Stimulated activated CD8-positive, alpha-beta memory T cell treated with anti-CD3 and anti-CD28 coated beads, Interleukin-2, amount 100 ng/mL, for 1 hour (primary cell): ENCODE results near the gene ZG16B.

ENCODE experiments used
- DNase-seq, 2 donors: peaks; one replicate each; pipeline ENCODE4 v3.0.0-alpha.2; 2020; ENCODE audit warnings: low read depth in 2 of 2

Gene ZG16B

GRCh38 chr16:2829501-2830354 lies at the start of gene ZG16B:
TSS of gene ZG16B (plus strand) at chr16:2830303. CDS start at chr16:2830442, 139 bp downstream.
- no peak for DNase-seq

GRCh38 chr16:2782583-2783351 lies 47.3 kb upstream of the ZG16B start:
- DNase-seq: no peak

- no peak for DNase-seq
Measured at GRCh38 chr16:2783581-2784357, 46.3 kb upstream of the ZG16B start.

GRCh38 chr16:2784358-2785100 lies 45.6 kb upstream of the ZG16B start:
- DNase-seq: no peak

GRCh38 chr16:2785101-2785991 lies 44.8 kb upstream of the ZG16B start:
- DNase-seq: no peak

- no peak for DNase-seq
Measured at GRCh38 chr16:2786061-2786825, 43.9 kb upstream of the ZG16B start.

- no peak for DNase-seq
Measured at GRCh38 chr16:2786826-2787151, 43.3 kb upstream of the ZG16B start.

- DNase-seq: no peak
Measured at GRCh38 chr16:2787406-2787805, 42.7 kb upstream of the ZG16B start, which contains the start of gene PRSS33. TSS of gene PRSS33 (minus strand) at chr16:2787560. CDS start at chr16:2786547, 1,013 bp downstream.

- DNase-seq: no peak
Measured at GRCh38 chr16:2787961-2788360, 42.1 kb upstream of the ZG16B start.

GRCh38 chr16:2790631-2791030 lies 39.5 kb upstream of the ZG16B start:
- DNase-seq: no peak

- no peak for DNase-seq
Measured at GRCh38 chr16:2791174-2791573, 38.9 kb upstream of the ZG16B start.

GRCh38 chr16:2792940-2793339 lies 37.2 kb upstream of the ZG16B start:
- DNase-seq: no peak

- no peak for DNase-seq
Measured at GRCh38 chr16:2795395-2796143, 34.5 kb upstream of the ZG16B start.

GRCh38 chr16:2798723-2799204 lies 31.3 kb upstream of the ZG16B start:
- no peak for DNase-seq

GRCh38 chr16:2799205-2799858 lies 30.8 kb upstream of the ZG16B start:
- no peak for DNase-seq

- DNase-seq: no peak
Measured at GRCh38 chr16:2799859-2800226, 30.3 kb upstream of the ZG16B start.

- no peak for DNase-seq
Measured at GRCh38 chr16:2803545-2804195, 26.4 kb upstream of the ZG16B start.

GRCh38 chr16:2804728-2805127 lies 25.4 kb upstream of the ZG16B start:
- no peak for DNase-seq
